ENCODE data around the gene DPEP3.
A peak's percentile ranks its signal among the peaks of the same experiment; 100 is the strongest.
"Not testable (repeated sequence)": the region's sequence is repeated elsewhere in the genome, so short reads cannot be mapped to it uniquely, and the experiment has no call there.

The DPEP3 gene

GRCh38 chr16:67993207-67994039 is 13.1 kb upstream of the DPEP3 start:
- DNase-seq, result peak; percentile 85

- no peak for DNase-seq
Observed at GRCh38 chr16:67992661-67993206, 12.4 kb upstream of the DPEP3 start.

- DNase-seq, result no peak
Observed at GRCh38 chr16:67990018-67990386, 9.7 kb upstream of the DPEP3 start.

- no peak for DNase-seq
Observed at GRCh38 chr16:67989322-67990017, 9.2 kb upstream of the DPEP3 start.

- no peak for DNase-seq
Observed at GRCh38 chr16:67988675-67989074, 8.4 kb upstream of the DPEP3 start.

GRCh38 chr16:67987460-67988160 is 7.3 kb upstream of the DPEP3 start:
- no peak for DNase-seq

- no peak for DNase-seq
Observed at GRCh38 chr16:67986949-67987348, 6.7 kb upstream of the DPEP3 start.

GRCh38 chr16:67982011-67982696 is 1.9 kb upstream of the DPEP3 start:
- DNase-seq, result no peak

- no peak for DNase-seq
Observed at GRCh38 chr16:67977469-67978227, 2.7 kb downstream of the DPEP3 start.

GRCh38 chr16:67977005-67977404 is 3.3 kb downstream of the DPEP3 start:
- DNase-seq, result no peak

- DNase-seq, result no peak
Observed at GRCh38 chr16:67976205-67976604, 4.1 kb downstream of the DPEP3 start.

GRCh38 chr16:67975321-67976105 is 4.8 kb downstream of the DPEP3 start:
- DNase-seq, result no peak

GRCh38 chr16:67972285-67972684 is 8.0 kb downstream of the DPEP3 start:
- DNase-seq, result not testable (repeated sequence)

- DNase-seq, result no peak
Observed at GRCh38 chr16:67971111-67971510, 9.2 kb downstream of the DPEP3 start.

- no peak for DNase-seq
Observed at GRCh38 chr16:67969254-67970039, 10.9 kb downstream of the DPEP3 start.

- peak; percentile 87 for DNase-seq
Observed at GRCh38 chr16:67968400-67969253, 11.7 kb downstream of the DPEP3 start, which contains the start of gene SLC12A4. Gene SLC12A4 (minus strand): TSS chr16:67968637. CDS start chr16:67968553, 84 bp downstream.

GRCh38 chr16:67967958-67968399 is 12.3 kb downstream of the DPEP3 start:
- DNase-seq, result peak; percentile 45

GRCh38 chr16:67967183-67967957 is 12.9 kb downstream of the DPEP3 start:
- peak; percentile 19 for DNase-seq

Measured in activated naive CD4-positive, alpha-beta T cell treated with Interleukin-2 at 50 U/mL for 16 hours (primary cell).